ENCODE results near the gene KISS1.

- TF ChIP-seq, protein P1, sequence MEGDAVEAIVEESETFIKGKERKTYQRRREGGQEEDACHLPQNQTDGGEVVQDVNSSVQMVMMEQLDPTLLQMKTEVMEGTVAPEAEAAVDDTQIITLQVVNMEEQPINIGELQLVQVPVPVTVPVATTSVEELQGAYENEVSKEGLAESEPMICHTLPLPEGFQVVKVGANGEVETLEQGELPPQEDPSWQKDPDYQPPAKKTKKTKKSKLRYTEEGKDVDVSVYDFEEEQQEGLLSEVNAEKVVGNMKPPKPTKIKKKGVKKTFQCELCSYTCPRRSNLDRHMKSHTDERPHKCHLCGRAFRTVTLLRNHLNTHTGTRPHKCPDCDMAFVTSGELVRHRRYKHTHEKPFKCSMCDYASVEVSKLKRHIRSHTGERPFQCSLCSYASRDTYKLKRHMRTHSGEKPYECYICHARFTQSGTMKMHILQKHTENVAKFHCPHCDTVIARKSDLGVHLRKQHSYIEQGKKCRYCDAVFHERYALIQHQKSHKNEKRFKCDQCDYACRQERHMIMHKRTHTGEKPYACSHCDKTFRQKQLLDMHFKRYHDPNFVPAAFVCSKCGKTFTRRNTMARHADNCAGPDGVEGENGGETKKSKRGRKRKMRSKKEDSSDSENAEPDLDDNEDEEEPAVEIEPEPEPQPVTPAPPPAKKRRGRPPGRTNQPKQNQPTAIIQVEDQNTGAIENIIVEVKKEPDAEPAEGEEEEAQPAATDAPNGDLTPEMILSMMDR (conservative IDR thresholded peaks at IDR 0.05 in 1 of 2, IDR thresholded peaks at IDR 0.05 in 1 of 2; ENCODE audit: low read depth in 1 of 2, low read length in 2 of 2) = no peak
- TF ChIP-seq EZH2 (IDR thresholded peaks at IDR 0.05; ENCODE audit: low read length, missing control alignments) = no peak
Measured at GRCh38 chr1:204157962-204158361, 38.3 kb downstream of the KISS1 start.
